Measurements from ENCODE around the gene ODF2L.

Gene ODF2L

GRCh38 chr1:86395751-86396497 is at the start of gene ODF2L:
ODF2L (minus strand) TSS chr1:86396323; CDS start chr1:86387027, 9,296 bp downstream.
- Histone ChIP-seq H2AFZ (ENCODE audit: low read length, unreplicated experiment) (peak within 1 kb of the TSS; percentile 95), H3K4me3 (ENCODE audit: low read depth, low read length) (peak within 1 kb of the TSS; percentile 97), H3K4me1 (ENCODE audit: control insufficient read depth, insufficient read depth, low read length, unreplicated experiment) (peaks cover 20% of the 10 kb centered on the region), H3K79me2 (ENCODE audit: control insufficient read depth, insufficient read depth, low read length, unreplicated experiment) (peaks cover 38% of the 10 kb centered on the region), H3K27me3 (ENCODE audit: insufficient read depth, low read length) (no peaks in the 10 kb centered on the region), H3K36me3 (ENCODE audit: insufficient read depth, low read length) (no peaks in the 10 kb centered on the region), H3K27ac (ENCODE audit: low read depth, low read length) (peak within 1 kb of the TSS; percentile 57)

GRCh38 chr1:86445919-86446318 is 49.8 kb upstream of the ODF2L start:
- no peak overlapping the region for H2AFZ ChIP-seq (ENCODE audit: low read length, unreplicated experiment)
- H3K27ac ChIP-seq (ENCODE audit: low read depth, low read length) = no peak overlapping the region
- H3K4me3 ChIP-seq (ENCODE audit: low read depth, low read length) = no peak overlapping the region
- no peaks in the 10 kb centered on the region for H3K27me3 ChIP-seq (ENCODE audit: insufficient read depth, low read length)
- H3K36me3 ChIP-seq (ENCODE audit: insufficient read depth, low read length) = no peaks in the 10 kb centered on the region
- H3K79me2 ChIP-seq (ENCODE audit: control insufficient read depth, insufficient read depth, low read length, unreplicated experiment) = no peaks in the 10 kb centered on the region
- H3K4me1 ChIP-seq (ENCODE audit: control insufficient read depth, insufficient read depth, low read length, unreplicated experiment) = peaks cover 12% of the 10 kb centered on the region

- no peak overlapping the region for H3K27ac ChIP-seq (ENCODE audit: low read depth, low read length)
- no peak overlapping the region for H3K4me3 ChIP-seq (ENCODE audit: low read depth, low read length)
- peaks cover 2% of the 10 kb centered on the region for H3K4me1 ChIP-seq (ENCODE audit: control insufficient read depth, insufficient read depth, low read length, unreplicated experiment)
- H3K36me3 ChIP-seq (ENCODE audit: insufficient read depth, low read length) = no peaks in the 10 kb centered on the region
- H3K79me2 ChIP-seq (ENCODE audit: control insufficient read depth, insufficient read depth, low read length, unreplicated experiment) = no peaks in the 10 kb centered on the region
- H2AFZ ChIP-seq (ENCODE audit: low read length, unreplicated experiment) = no peak overlapping the region
- H3K27me3 ChIP-seq (ENCODE audit: insufficient read depth, low read length) = no peaks in the 10 kb centered on the region
Observed at GRCh38 chr1:86441997-86442396, 45.9 kb upstream of the ODF2L start.

DNA sequence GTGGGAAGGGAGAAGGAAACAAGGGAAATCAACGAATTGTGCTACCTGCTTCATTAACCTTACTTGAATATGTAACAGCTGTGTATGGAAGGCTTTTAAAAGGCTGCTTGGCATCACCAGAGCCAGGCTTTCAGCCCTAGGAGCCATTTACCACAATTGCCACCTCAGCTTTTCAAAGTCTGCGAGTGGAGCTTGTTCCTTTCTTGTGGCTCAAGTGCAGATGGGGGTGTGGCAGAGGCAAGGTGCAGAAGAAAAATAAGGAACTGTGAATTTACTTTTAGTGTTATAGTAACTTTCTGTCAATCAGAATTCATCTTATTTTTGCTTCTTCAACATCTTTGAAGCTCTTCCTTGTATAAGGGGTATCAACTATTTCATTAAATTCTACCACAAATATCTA is 45.5 kb upstream of the ODF2L start:
- no peak overlapping the region for H3K4me3 ChIP-seq (ENCODE audit: low read depth, low read length)
- H2AFZ ChIP-seq (ENCODE audit: low read length, unreplicated experiment) = no peak overlapping the region
- no peaks in the 10 kb centered on the region for H3K79me2 ChIP-seq (ENCODE audit: control insufficient read depth, insufficient read depth, low read length, unreplicated experiment)
- H3K27ac ChIP-seq (ENCODE audit: low read depth, low read length) = no peak overlapping the region
- H3K36me3 ChIP-seq (ENCODE audit: insufficient read depth, low read length) = no peaks in the 10 kb centered on the region
- H3K27me3 ChIP-seq (ENCODE audit: insufficient read depth, low read length) = no peaks in the 10 kb centered on the region
- H3K4me1 ChIP-seq (ENCODE audit: control insufficient read depth, insufficient read depth, low read length, unreplicated experiment) = peaks cover 2% of the 10 kb centered on the region

- Histone ChIP-seq H3K4me3 (ENCODE audit: low read depth, low read length) (no peak overlapping the region), H3K27me3 (ENCODE audit: insufficient read depth, low read length) (no peaks in the 10 kb centered on the region), H3K79me2 (ENCODE audit: control insufficient read depth, insufficient read depth, low read length, unreplicated experiment) (no peaks in the 10 kb centered on the region), H2AFZ (ENCODE audit: low read length, unreplicated experiment) (no peak overlapping the region), H3K4me1 (ENCODE audit: control insufficient read depth, insufficient read depth, low read length, unreplicated experiment) (peaks cover 2% of the 10 kb centered on the region), H3K36me3 (ENCODE audit: insufficient read depth, low read length) (no peaks in the 10 kb centered on the region), H3K27ac (ENCODE audit: low read depth, low read length) (no peak overlapping the region)
Observed at GRCh38 chr1:86436041-86436440, 39.9 kb upstream of the ODF2L start.

- Histone ChIP-seq H3K4me3 (ENCODE audit: low read depth, low read length) (no peak overlapping the region), H3K79me2 (ENCODE audit: control insufficient read depth, insufficient read depth, low read length, unreplicated experiment) (no peaks in the 10 kb centered on the region), H3K27me3 (ENCODE audit: insufficient read depth, low read length) (no peaks in the 10 kb centered on the region), H3K36me3 (ENCODE audit: insufficient read depth, low read length) (no peaks in the 10 kb centered on the region), H3K27ac (ENCODE audit: low read depth, low read length) (no peak overlapping the region), H2AFZ (ENCODE audit: low read length, unreplicated experiment) (no peak overlapping the region), H3K4me1 (ENCODE audit: control insufficient read depth, insufficient read depth, low read length, unreplicated experiment) (peaks cover 6% of the 10 kb centered on the region)
Observed at GRCh38 chr1:86435327-86435726, 39.2 kb upstream of the ODF2L start.

DNA sequence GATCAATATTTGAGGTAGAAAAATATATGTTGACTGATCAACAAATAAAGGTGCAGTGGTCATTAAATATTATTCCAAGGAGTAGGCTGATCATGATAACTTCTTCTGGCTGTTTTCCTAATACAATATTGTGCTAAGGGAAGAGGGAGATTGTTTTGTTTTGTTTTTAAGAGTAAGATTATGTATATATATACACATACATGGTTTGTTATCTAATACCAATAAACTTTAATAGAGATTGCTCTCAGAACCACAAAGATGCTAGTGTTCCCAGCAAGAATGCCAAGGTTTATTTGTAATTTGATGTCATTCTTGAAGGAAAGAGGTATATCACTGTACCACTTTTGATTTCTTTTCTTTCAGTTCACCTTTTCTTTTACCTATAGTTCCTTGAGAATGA is 37.9 kb upstream of the ODF2L start:
- Histone ChIP-seq H3K27me3 (ENCODE audit: insufficient read depth, low read length) (no peaks in the 10 kb centered on the region), H3K27ac (ENCODE audit: low read depth, low read length) (no peak overlapping the region), H3K4me1 (ENCODE audit: control insufficient read depth, insufficient read depth, low read length, unreplicated experiment) (peaks cover 18% of the 10 kb centered on the region), H2AFZ (ENCODE audit: low read length, unreplicated experiment) (no peak overlapping the region), H3K36me3 (ENCODE audit: insufficient read depth, low read length) (no peaks in the 10 kb centered on the region), H3K79me2 (ENCODE audit: control insufficient read depth, insufficient read depth, low read length, unreplicated experiment) (no peaks in the 10 kb centered on the region), H3K4me3 (ENCODE audit: low read depth, low read length) (no peak overlapping the region)

DNA sequence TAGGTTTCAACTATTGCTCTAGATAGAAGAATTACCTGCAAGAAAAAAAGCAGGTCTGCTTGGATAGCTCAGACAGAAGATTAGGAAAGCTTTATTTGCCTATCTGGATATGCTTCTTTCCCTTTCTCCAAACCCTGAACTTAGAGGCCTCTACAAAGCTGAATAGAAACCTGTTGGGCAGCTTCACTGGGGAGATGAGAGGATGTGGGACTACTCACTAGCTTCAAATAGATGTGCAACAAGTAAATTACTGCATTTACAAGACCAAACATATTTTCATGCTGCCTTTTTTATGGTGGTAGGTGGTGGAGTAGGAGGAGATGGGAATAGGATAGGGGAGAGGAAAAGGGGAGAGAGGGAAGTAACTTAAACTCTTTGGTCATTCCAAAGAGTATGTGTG is 34.3 kb upstream of the ODF2L start:
- Histone ChIP-seq H3K27me3 (ENCODE audit: insufficient read depth, low read length) (no peaks in the 10 kb centered on the region), H3K79me2 (ENCODE audit: control insufficient read depth, insufficient read depth, low read length, unreplicated experiment) (no peaks in the 10 kb centered on the region), H3K27ac (ENCODE audit: low read depth, low read length) (peak overlapping the region; percentile 82), H3K36me3 (ENCODE audit: insufficient read depth, low read length) (no peaks in the 10 kb centered on the region), H3K4me1 (ENCODE audit: control insufficient read depth, insufficient read depth, low read length, unreplicated experiment) (peaks cover 17% of the 10 kb centered on the region), H3K4me3 (ENCODE audit: low read depth, low read length) (peak overlapping the region; percentile 2; the same call in 1 of the 2 replicates), H2AFZ (ENCODE audit: low read length, unreplicated experiment) (peak overlapping the region; percentile 88)

DNA sequence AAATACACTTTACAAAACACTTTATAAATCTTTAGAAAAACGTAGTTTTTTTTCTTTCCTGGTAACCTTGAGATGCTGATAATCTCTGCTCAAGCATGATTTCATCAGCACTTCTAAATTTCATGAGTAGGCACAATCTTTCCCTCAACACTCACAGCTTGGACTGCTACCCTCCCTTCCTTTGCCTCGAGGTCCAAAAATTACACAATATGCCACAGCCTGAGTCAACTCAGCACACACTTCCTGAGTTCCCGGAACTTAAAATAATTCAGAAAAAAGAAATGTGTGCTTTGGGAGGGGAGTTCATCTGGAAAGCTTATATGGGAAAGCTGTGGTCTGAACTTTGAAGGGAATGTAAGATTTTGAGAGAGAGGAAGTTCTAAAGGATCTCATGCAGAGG is 33.7 kb upstream of the ODF2L start:
- no peaks in the 10 kb centered on the region for H3K79me2 ChIP-seq (ENCODE audit: control insufficient read depth, insufficient read depth, low read length, unreplicated experiment)
- no peaks in the 10 kb centered on the region for H3K27me3 ChIP-seq (ENCODE audit: insufficient read depth, low read length)
- peaks cover 17% of the 10 kb centered on the region for H3K4me1 ChIP-seq (ENCODE audit: control insufficient read depth, insufficient read depth, low read length, unreplicated experiment)
- H3K27ac ChIP-seq (ENCODE audit: low read depth, low read length) = peak overlapping the region; percentile 82
- H3K4me3 ChIP-seq (ENCODE audit: low read depth, low read length) = peak overlapping the region; percentile 2; the same call in 1 of the 2 replicates
- H3K36me3 ChIP-seq (ENCODE audit: insufficient read depth, low read length) = no peaks in the 10 kb centered on the region
- peak overlapping the region; percentile 88 for H2AFZ ChIP-seq (ENCODE audit: low read length, unreplicated experiment)

GRCh38 chr1:86429122-86429725 is 33.1 kb upstream of the ODF2L start:
- Histone ChIP-seq H3K36me3 (ENCODE audit: insufficient read depth, low read length) (no peaks in the 10 kb centered on the region), H3K4me3 (ENCODE audit: low read depth, low read length) (no peak overlapping the region), H3K4me1 (ENCODE audit: control insufficient read depth, insufficient read depth, low read length, unreplicated experiment) (peaks cover 17% of the 10 kb centered on the region), H3K27me3 (ENCODE audit: insufficient read depth, low read length) (no peaks in the 10 kb centered on the region), H3K79me2 (ENCODE audit: control insufficient read depth, insufficient read depth, low read length, unreplicated experiment) (no peaks in the 10 kb centered on the region), H2AFZ (ENCODE audit: low read length, unreplicated experiment) (peak overlapping the region; percentile 76), H3K27ac (ENCODE audit: low read depth, low read length) (peak overlapping the region; percentile 82)

DNA sequence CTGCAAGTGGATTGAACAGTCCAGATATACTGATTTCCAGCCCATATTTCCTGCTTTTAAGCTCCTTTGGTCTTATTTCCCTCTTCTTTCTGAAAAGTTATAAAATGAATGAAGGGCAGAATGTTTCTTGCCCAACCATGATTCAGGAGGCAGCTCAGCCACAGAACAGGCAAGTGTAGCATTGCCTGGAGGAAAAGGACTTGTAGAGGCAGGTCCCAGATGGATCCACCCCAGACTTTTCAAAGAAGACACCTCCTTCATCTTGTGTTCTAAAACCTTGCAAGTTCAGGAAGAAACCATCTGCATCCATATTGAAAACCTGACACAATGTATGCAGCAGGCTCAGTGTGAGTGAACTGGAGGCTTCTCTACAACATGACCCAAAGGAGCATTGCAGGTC is 27.8 kb upstream of the ODF2L start, which contains the start of gene CLCA2:
Gene CLCA2 (plus strand): TSS at position 299 of the 400 bp plus-strand sequence. CDS start 77 bp downstream, at position 376.
- H3K36me3 ChIP-seq (ENCODE audit: insufficient read depth, low read length) = no peaks in the 10 kb centered on the region
- peaks cover 19% of the 10 kb centered on the region for H3K4me1 ChIP-seq (ENCODE audit: control insufficient read depth, insufficient read depth, low read length, unreplicated experiment)
- no peaks in the 10 kb centered on the region for H3K79me2 ChIP-seq (ENCODE audit: control insufficient read depth, insufficient read depth, low read length, unreplicated experiment)
- H2AFZ ChIP-seq (ENCODE audit: low read length, unreplicated experiment) = no peak within 1 kb of the TSS
- H3K4me3 ChIP-seq (ENCODE audit: low read depth, low read length) = no peak within 1 kb of the TSS
- H3K27ac ChIP-seq (ENCODE audit: low read depth, low read length) = no peak within 1 kb of the TSS
- H3K27me3 ChIP-seq (ENCODE audit: insufficient read depth, low read length) = no peaks in the 10 kb centered on the region
